ENCODE measurements around the gene IL2RG. TPM values are rescaled to one million over a fixed set of nuclear protein-coding genes. Genes with fewer than 3 reads are reported as not detected.

Gene IL2RG
- total and polyA plus RNA-seq, 2 experiments from 2014 or later: 0.26 TPM; not detected in 1

DNA sequence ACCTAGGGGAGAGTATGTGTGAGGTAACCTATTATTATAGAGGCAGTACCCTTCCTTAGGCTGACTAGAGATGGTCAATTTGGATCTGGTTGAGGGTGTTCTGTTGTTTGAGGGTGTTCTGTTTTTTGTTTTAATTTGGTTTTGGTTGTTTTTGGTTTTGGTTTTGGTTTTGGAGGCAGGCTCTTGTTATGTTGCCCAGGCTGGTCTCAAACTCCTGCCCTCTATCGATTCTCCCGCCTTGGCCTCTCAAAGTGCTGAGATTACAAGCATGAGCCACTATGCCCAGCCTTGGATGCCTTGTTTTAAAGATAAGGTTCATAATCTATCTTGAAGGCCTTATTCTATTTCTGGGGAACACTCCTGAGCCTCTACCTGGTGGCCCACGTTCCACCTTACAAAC, 5.7 kb downstream of the IL2RG start:
- no peak overlapping the region for H3K4me3 Mint-ChIP-seq

More for the DNA sequence above, 5.7 kb downstream of the IL2RG start:
- H3K4me2 ChIP-seq: no peak overlapping the region
- no peak overlapping the region for H2AFZ ChIP-seq
- TF ChIP-seq EZH2 (IDR thresholded peaks at IDR 0.05; ENCODE audit: low read depth, unreplicated experiment) (no peak), ZNF331 (CRISPR knock-in tag; IDR thresholded peaks at IDR 0.05; ENCODE audit: low read depth) (no peak), POLR2AphosphoS5 (IDR thresholded peaks at IDR 0.05; ENCODE audit: low read depth) (no peak), STAT1 (IDR thresholded peaks at IDR 0.05; ENCODE audit: unreplicated experiment) (no peak), NANOG (IDR thresholded peaks at IDR 0.05; ENCODE audit: borderline replicate concordance) (no peak), CREB1 (CRISPR knock-in tag; IDR thresholded peaks at IDR 0.05; ENCODE audit: low read depth) (no peak), ZNF114 (CRISPR knock-in tag; IDR thresholded peaks at IDR 0.05) (no peak), JUNB (IDR thresholded peaks at IDR 0.05; ENCODE audit: unreplicated experiment) (no peak), EZH2phosphoT487 (IDR thresholded peaks at IDR 0.05; ENCODE audit: unreplicated experiment) (no peak)
- TF ChIP-seq, protein P1, sequence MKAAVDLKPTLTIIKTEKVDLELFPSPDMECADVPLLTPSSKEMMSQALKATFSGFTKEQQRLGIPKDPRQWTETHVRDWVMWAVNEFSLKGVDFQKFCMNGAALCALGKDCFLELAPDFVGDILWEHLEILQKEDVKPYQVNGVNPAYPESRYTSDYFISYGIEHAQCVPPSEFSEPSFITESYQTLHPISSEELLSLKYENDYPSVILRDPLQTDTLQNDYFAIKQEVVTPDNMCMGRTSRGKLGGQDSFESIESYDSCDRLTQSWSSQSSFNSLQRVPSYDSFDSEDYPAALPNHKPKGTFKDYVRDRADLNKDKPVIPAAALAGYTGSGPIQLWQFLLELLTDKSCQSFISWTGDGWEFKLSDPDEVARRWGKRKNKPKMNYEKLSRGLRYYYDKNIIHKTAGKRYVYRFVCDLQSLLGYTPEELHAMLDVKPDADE (IDR thresholded peaks at IDR 0.05): no peak
- TF ChIP-seq, protein P2, sequence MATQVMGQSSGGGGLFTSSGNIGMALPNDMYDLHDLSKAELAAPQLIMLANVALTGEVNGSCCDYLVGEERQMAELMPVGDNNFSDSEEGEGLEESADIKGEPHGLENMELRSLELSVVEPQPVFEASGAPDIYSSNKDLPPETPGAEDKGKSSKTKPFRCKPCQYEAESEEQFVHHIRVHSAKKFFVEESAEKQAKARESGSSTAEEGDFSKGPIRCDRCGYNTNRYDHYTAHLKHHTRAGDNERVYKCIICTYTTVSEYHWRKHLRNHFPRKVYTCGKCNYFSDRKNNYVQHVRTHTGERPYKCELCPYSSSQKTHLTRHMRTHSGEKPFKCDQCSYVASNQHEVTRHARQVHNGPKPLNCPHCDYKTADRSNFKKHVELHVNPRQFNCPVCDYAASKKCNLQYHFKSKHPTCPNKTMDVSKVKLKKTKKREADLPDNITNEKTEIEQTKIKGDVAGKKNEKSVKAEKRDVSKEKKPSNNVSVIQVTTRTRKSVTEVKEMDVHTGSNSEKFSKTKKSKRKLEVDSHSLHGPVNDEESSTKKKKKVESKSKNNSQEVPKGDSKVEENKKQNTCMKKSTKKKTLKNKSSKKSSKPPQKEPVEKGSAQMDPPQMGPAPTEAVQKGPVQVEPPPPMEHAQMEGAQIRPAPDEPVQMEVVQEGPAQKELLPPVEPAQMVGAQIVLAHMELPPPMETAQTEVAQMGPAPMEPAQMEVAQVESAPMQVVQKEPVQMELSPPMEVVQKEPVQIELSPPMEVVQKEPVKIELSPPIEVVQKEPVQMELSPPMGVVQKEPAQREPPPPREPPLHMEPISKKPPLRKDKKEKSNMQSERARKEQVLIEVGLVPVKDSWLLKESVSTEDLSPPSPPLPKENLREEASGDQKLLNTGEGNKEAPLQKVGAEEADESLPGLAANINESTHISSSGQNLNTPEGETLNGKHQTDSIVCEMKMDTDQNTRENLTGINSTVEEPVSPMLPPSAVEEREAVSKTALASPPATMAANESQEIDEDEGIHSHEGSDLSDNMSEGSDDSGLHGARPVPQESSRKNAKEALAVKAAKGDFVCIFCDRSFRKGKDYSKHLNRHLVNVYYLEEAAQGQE (IDR thresholded peaks at IDR 0.05; ENCODE audit: unreplicated experiment): no peak
- TF ChIP-seq, protein P3, sequence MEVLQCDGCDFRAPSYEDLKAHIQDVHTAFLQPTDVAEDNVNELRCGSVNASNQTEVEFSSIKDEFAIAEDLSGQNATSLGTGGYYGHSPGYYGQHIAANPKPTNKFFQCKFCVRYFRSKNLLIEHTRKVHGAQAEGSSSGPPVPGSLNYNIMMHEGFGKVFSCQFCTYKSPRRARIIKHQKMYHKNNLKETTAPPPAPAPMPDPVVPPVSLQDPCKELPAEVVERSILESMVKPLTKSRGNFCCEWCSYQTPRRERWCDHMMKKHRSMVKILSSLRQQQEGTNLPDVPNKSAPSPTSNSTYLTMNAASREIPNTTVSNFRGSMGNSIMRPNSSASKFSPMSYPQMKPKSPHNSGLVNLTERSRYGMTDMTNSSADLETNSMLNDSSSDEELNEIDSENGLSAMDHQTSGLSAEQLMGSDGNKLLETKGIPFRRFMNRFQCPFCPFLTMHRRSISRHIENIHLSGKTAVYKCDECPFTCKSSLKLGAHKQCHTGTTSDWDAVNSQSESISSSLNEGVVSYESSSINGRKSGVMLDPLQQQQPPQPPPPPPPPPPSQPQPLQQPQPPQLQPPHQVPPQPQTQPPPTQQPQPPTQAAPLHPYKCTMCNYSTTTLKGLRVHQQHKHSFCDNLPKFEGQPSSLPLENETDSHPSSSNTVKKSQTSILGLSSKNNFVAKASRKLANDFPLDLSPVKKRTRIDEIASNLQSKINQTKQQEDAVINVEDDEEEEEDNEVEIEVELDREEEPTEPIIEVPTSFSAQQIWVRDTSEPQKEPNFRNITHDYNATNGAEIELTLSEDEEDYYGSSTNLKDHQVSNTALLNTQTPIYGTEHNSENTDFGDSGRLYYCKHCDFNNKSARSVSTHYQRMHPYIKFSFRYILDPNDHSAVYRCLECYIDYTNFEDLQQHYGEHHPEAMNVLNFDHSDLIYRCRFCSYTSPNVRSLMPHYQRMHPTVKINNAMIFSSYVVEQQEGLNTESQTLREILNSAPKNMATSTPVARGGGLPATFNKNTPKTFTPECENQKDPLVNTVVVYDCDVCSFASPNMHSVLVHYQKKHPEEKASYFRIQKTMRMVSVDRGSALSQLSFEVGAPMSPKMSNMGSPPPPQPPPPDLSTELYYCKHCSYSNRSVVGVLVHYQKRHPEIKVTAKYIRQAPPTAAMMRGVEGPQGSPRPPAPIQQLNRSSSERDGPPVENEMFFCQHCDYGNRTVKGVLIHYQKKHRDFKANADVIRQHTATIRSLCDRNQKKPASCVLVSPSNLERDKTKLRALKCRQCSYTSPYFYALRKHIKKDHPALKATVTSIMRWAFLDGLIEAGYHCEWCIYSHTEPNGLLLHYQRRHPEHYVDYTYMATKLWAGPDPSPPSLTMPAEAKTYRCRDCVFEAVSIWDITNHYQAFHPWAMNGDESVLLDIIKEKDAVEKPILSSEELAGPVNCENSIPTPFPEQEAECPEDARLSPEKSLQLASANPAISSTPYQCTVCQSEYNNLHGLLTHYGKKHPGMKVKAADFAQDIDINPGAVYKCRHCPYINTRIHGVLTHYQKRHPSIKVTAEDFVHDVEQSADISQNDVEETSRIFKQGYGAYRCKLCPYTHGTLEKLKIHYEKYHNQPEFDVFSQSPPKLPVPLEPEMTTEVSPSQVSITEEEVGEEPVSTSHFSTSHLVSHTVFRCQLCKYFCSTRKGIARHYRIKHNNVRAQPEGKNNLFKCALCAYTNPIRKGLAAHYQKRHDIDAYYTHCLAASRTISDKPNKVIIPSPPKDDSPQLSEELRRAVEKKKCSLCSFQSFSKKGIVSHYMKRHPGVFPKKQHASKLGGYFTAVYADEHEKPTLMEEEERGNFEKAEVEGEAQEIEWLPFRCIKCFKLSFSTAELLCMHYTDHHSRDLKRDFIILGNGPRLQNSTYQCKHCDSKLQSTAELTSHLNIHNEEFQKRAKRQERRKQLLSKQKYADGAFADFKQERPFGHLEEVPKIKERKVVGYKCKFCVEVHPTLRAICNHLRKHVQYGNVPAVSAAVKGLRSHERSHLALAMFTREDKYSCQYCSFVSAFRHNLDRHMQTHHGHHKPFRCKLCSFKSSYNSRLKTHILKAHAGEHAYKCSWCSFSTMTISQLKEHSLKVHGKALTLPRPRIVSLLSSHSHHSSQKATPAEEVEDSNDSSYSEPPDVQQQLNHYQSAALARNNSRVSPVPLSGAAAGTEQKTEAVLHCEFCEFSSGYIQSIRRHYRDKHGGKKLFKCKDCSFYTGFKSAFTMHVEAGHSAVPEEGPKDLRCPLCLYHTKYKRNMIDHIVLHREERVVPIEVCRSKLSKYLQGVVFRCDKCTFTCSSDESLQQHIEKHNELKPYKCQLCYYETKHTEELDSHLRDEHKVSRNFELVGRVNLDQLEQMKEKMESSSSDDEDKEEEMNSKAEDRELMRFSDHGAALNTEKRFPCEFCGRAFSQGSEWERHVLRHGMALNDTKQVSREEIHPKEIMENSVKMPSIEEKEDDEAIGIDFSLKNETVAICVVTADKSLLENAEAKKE (CRISPR knock-in tag; IDR thresholded peaks at IDR 0.05): no peak
- H3F3A ChIP-seq (replicated peaks; ENCODE audit: low read depth): 0 out of 2 replicates have a peak, but pooled peaks cover 5% of the 10 kb centered on the region
- no peaks in the 10 kb centered on the region for H3K9me3 Mint-ChIP-seq
- 0 out of 2 replicates have a peak, but pooled peaks cover 5% of the 10 kb centered on the region for H3K79me2 ChIP-seq (replicated peaks; ENCODE audit: insufficient read depth)
- no peaks in the 10 kb centered on the region for H4K20me1 ChIP-seq (replicated peaks; ENCODE audit: insufficient read depth)
- H3K27ac ChIP-seq (ENCODE audit: low read depth): no peak overlapping the region
- H3K4me1 ChIP-seq (ENCODE audit: insufficient read depth): peaks cover 41% of the 10 kb centered on the region
- H3K4me1 Mint-ChIP-seq: peaks cover 42% of the 10 kb centered on the region
- peaks cover 6% of the 10 kb centered on the region for H3K27me3 Mint-ChIP-seq (ENCODE audit: insufficient read depth, low read depth, poor library complexity)
- DNase-seq (ENCODE audit: low spot score): no peak
- peaks cover 4% of the 10 kb centered on the region; the same call in 1 of the 2 replicates for H3K27me3 ChIP-seq (ENCODE audit: insufficient read depth)
- peaks cover 10% of the 10 kb centered on the region; the same call in 1 of the 3 replicates for H3K36me3 Mint-ChIP-seq (ENCODE audit: low read depth)
- H3K4me3 ChIP-seq: no peak overlapping the region
- ATAC-seq: no peak
- no peaks in the 10 kb centered on the region for H3K9me2 ChIP-seq (ENCODE audit: insufficient read depth)
- H3K27ac Mint-ChIP-seq: no peak overlapping the region
- H3K36me3 ChIP-seq (ENCODE audit: insufficient read depth): no peaks in the 10 kb centered on the region

Measured in GM23338 (cell line).